Measurements from ENCODE around the gene USP46. TPM values are rescaled to one million over a fixed set of nuclear protein-coding genes. Genes with fewer than 3 reads are reported as not detected.
A peak's percentile ranks its signal among the peaks of the same experiment; 100 is the strongest.

Gene USP46
- total RNA-seq, 1 experiment from 2014 or later = 16.5 TPM

- no peaks in the 10 kb centered on the region for H3K27me3 ChIP-seq (replicated peaks; ENCODE audit: insufficient read depth, low read depth, low read length, poor library complexity)
- POLR2A ChIA-PET (ENCODE audit: low non-redundant PET) = no interaction called here
- DNase-seq (ENCODE audit: low spot score) = no peak
- CTCF ChIA-PET = no interaction called here
- no peak overlapping the region for H3K27ac ChIP-seq (ENCODE audit: low read depth, low read length, poor library complexity, severe bottlenecking)
- H3K4me3 ChIP-seq (ENCODE audit: low read depth, low read length, poor library complexity, severe bottlenecking) = no peak overlapping the region
- peaks cover 4% of the 10 kb centered on the region for H3K4me1 ChIP-seq (ENCODE audit: insufficient read depth, low read length, poor library complexity, severe bottlenecking)
- intact Hi-C loops (cut with micrococcal nuclease; ENCODE audit: unreplicated experiment) = no loop called here
- no peaks in the 10 kb centered on the region for H3K9me3 ChIP-seq (ENCODE audit: low read depth, low read length, poor library complexity, severe bottlenecking)
- TF ChIP-seq EZH2 (IDR thresholded peaks at IDR 0.05; ENCODE audit: borderline replicate concordance, low read depth, low read length, poor library complexity, severe bottlenecking) = no peak
- no peak for TF ChIP-seq CTCF (conservative IDR thresholded peaks at IDR 0.05; ENCODE audit: low read depth, low read length)
- no peaks in the 10 kb centered on the region for H3K36me3 ChIP-seq (ENCODE audit: insufficient read depth, low read length, poor library complexity, severe bottlenecking)
- no TSS peak for BruUV-seq (replicated peaks)
Observed at GRCh38 chr4:52551487-52551886, 107.6 kb downstream of the USP46 start.

- no TSS peak for BruUV-seq (replicated peaks)
- H3K4me1 ChIP-seq (ENCODE audit: insufficient read depth, low read length, poor library complexity, severe bottlenecking) = peaks cover 4% of the 10 kb centered on the region
- H3K27ac ChIP-seq (ENCODE audit: low read depth, low read length, poor library complexity, severe bottlenecking) = no peak overlapping the region
- no peaks in the 10 kb centered on the region for H3K9me3 ChIP-seq (ENCODE audit: low read depth, low read length, poor library complexity, severe bottlenecking)
- H3K36me3 ChIP-seq (ENCODE audit: insufficient read depth, low read length, poor library complexity, severe bottlenecking) = no peaks in the 10 kb centered on the region
- ChIA-PET POLR2A (ENCODE audit: low non-redundant PET) (no interaction called here), CTCF (no interaction called here)
- H3K4me3 ChIP-seq (ENCODE audit: low read depth, low read length, poor library complexity, severe bottlenecking) = no peak overlapping the region
- no peak for TF ChIP-seq CTCF (conservative IDR thresholded peaks at IDR 0.05; ENCODE audit: low read depth, low read length)
- TF ChIP-seq EZH2 (IDR thresholded peaks at IDR 0.05; ENCODE audit: borderline replicate concordance, low read depth, low read length, poor library complexity, severe bottlenecking) = no peak
- H3K27me3 ChIP-seq (replicated peaks; ENCODE audit: insufficient read depth, low read depth, low read length, poor library complexity) = no peaks in the 10 kb centered on the region
- DNase-seq (ENCODE audit: low spot score) = peak; percentile 52
- intact Hi-C loops (cut with micrococcal nuclease; ENCODE audit: unreplicated experiment) = no loop called here
Observed at GRCh38 chr4:52550186-52550585, 108.9 kb downstream of the USP46 start.

GRCh38 chr4:52548818-52549570, 110.1 kb downstream of the USP46 start:
- DNase-seq (ENCODE audit: low spot score) = no peak
- Histone ChIP-seq H3K36me3 (ENCODE audit: insufficient read depth, low read length, poor library complexity, severe bottlenecking) (no peaks in the 10 kb centered on the region), H3K9me3 (ENCODE audit: low read depth, low read length, poor library complexity, severe bottlenecking) (no peaks in the 10 kb centered on the region), H3K27me3 (replicated peaks; ENCODE audit: insufficient read depth, low read depth, low read length, poor library complexity) (no peaks in the 10 kb centered on the region), H3K4me1 (ENCODE audit: insufficient read depth, low read length, poor library complexity, severe bottlenecking) (peaks cover 4% of the 10 kb centered on the region), H3K27ac (ENCODE audit: low read depth, low read length, poor library complexity, severe bottlenecking) (no peak overlapping the region), H3K4me3 (ENCODE audit: low read depth, low read length, poor library complexity, severe bottlenecking) (no peak overlapping the region)
- intact Hi-C loops (cut with micrococcal nuclease; ENCODE audit: unreplicated experiment) = loop anchor here (10.0 kb wide), 1 partner anchor 1686 kb away; no protein-coding TSS in a partner anchor
- ChIA-PET POLR2A (ENCODE audit: low non-redundant PET) (no interaction called here), CTCF (no interaction called here)
- TF ChIP-seq EZH2 (IDR thresholded peaks at IDR 0.05; ENCODE audit: borderline replicate concordance, low read depth, low read length, poor library complexity, severe bottlenecking) = no peak
- no TSS peak for BruUV-seq (replicated peaks)

GRCh38 chr4:52546449-52546848, 112.7 kb downstream of the USP46 start:
- Histone ChIP-seq H3K9me3 (ENCODE audit: low read depth, low read length, poor library complexity, severe bottlenecking) (no peaks in the 10 kb centered on the region), H3K4me1 (ENCODE audit: insufficient read depth, low read length, poor library complexity, severe bottlenecking) (peaks cover 4% of the 10 kb centered on the region), H3K36me3 (ENCODE audit: insufficient read depth, low read length, poor library complexity, severe bottlenecking) (no peaks in the 10 kb centered on the region), H3K4me3 (ENCODE audit: low read depth, low read length, poor library complexity, severe bottlenecking) (no peak overlapping the region), H3K27me3 (replicated peaks; ENCODE audit: insufficient read depth, low read depth, low read length, poor library complexity) (no peaks in the 10 kb centered on the region), H3K27ac (ENCODE audit: low read depth, low read length, poor library complexity, severe bottlenecking) (no peak overlapping the region)
- ChIA-PET POLR2A (ENCODE audit: low non-redundant PET) (no interaction called here), CTCF (no interaction called here)
- no peak for DNase-seq (ENCODE audit: low spot score)
- no TSS peak for BruUV-seq (replicated peaks)
- no peak for TF ChIP-seq EZH2 (IDR thresholded peaks at IDR 0.05; ENCODE audit: borderline replicate concordance, low read depth, low read length, poor library complexity, severe bottlenecking)
- no peak for TF ChIP-seq CTCF (conservative IDR thresholded peaks at IDR 0.05; ENCODE audit: low read depth, low read length)
- intact Hi-C loops (cut with micrococcal nuclease; ENCODE audit: unreplicated experiment) = loop anchor here (10.0 kb wide), 1 partner anchor 1688 kb away; no protein-coding TSS in a partner anchor
